HepG2 (cell line): ENCODE results near the gene FAM171A2. TPM values are rescaled to one million over a fixed set of nuclear protein-coding genes. Genes with fewer than 3 reads are reported as not detected.

Experiments used
- ATAC-seq: fragments of 200-7000 bp; cut with Tn5 transposase; 3 replicates; pipeline ENCODE4 v1.9.1; 2020; ENCODE audit warnings: mild to moderate bottlenecking, moderate library complexity
- BruUV-seq: library from RNA; stranded (reverse); fragments of 400-500 nt; replicated peaks from 2 replicates; lab custom pipeline; 2021; lab: Mats Ljungman, UMichigan
- CTCF ChIA-PET: fragments of 300-600 bp; formaldehyde crosslinking; extraction: SDS; loops from one replicate; lab custom pipeline; 2021; ENCODE audit warnings: low total read pairs, inconsistent platforms, low intra/inter-chr PET ratio; lab: Yijun Ruan, JAX
- POLR2A ChIA-PET: fragments of 350-600 bp; sonication (Branson Sonifier 250); formaldehyde crosslinking; loops from one replicate; lab custom pipeline; 2020; ENCODE audit warnings: antibody characterized with exemption, inconsistent platforms; lab: Yijun Ruan, JAX
- DNase-seq: peaks from one replicate; pipeline ENCODE4 v3.0.0-alpha.2; 2015; ENCODE audit warnings: low spot score
- FAIRE-seq: peaks from 3 replicates; lab custom pipeline; 2011; peaks lifted over from hg19 to GRCh38; lab: Jason Lieb, UNC
- H2AFZ ChIP-seq: one replicate; pipeline ENCODE4 v1.6.1; 2011; ENCODE audit warnings: low read length, inconsistent platforms
- H3K27ac ChIP-seq: fragments of 300-600 bp; 3 replicates; pipeline ENCODE4 v1.8.0; 2011; ENCODE audit warnings: mixed run types, mild to moderate bottlenecking, mixed read lengths, low read length, inconsistent platforms; ENCODE audit not compliant: insufficient read depth; ENCODE audit errors: extremely low read length
- H3K27me3 ChIP-seq, 2 experiments: fragments of 200-600 bp in 1 of 2; 2 replicates in 1 of 2; 3 replicates in 1 of 2; pipeline versions ENCODE4 v1.6.0 to v1.8.0; 2011; ENCODE audit warnings: low read length in 2 of 2, mild to moderate bottlenecking in 2 of 2, moderate library complexity in 2 of 2, inconsistent platforms in 1 of 2; ENCODE audit not compliant: insufficient read depth in 2 of 2, control insufficient read depth in 1 of 2
- H3K36me3 ChIP-seq, 2 experiments: fragments of 200-600 bp in 1 of 2; replicated peaks in 1 of 2; 2 replicates in 1 of 2; 3 replicates in 1 of 2; pipeline versions ENCODE4 v1.5.1 to v1.8.0; 2011; ENCODE audit warnings: low read length in 2 of 2, inconsistent platforms in 1 of 2; ENCODE audit not compliant: insufficient read depth in 2 of 2, control insufficient read depth in 1 of 2
- H3K4me1 ChIP-seq: 2 replicates; pipeline ENCODE4 v1.5.1; 2012; ENCODE audit warnings: low read length, inconsistent platforms; ENCODE audit not compliant: insufficient read depth
- H3K4me2 ChIP-seq: 2 replicates; pipeline ENCODE4 v1.6.0; 2011; ENCODE audit warnings: low read depth, low read length, inconsistent platforms
- H3K4me3 ChIP-seq, 3 experiments: fragments of 200-600 bp in 1 of 3; sonication (generic), shearing (Covaris generic) in 1 of 3; replicated peaks in 1 of 3; 2 replicates each; pipeline ENCODE4 v1.5.1; 2011 to 2016; ENCODE audit warnings: low read length in 3 of 3, inconsistent platforms in 2 of 3, low read depth in 2 of 3, mild to moderate bottlenecking in 2 of 3, control low read depth in 1 of 3, mixed read lengths in 1 of 3; ENCODE audit not compliant: insufficient read depth in 1 of 3
- H3K79me2 ChIP-seq: one replicate; pipeline ENCODE4 v1.6.1; 2011; ENCODE audit warnings: low read length, inconsistent platforms; ENCODE audit not compliant: insufficient read depth
- H3K9ac ChIP-seq: 2 replicates; pipeline ENCODE4 v1.6.0; 2011; ENCODE audit warnings: mild to moderate bottlenecking, low read depth, low read length, inconsistent platforms; ENCODE audit not compliant: insufficient read depth
- H3K9me3 ChIP-seq: 2 replicates; pipeline ENCODE4 v1.5.1; 2012; ENCODE audit warnings: mild to moderate bottlenecking, low read length
- H4K20me1 ChIP-seq: 2 replicates; pipeline ENCODE4 v1.6.0; 2011; ENCODE audit warnings: inconsistent platforms, mild to moderate bottlenecking, low read length, moderate library complexity; ENCODE audit not compliant: insufficient read depth
- ZFYVE20 ChIP-seq: sonication (generic); formaldehyde crosslinking; IDR thresholded peaks from 2 replicates; pipeline ENCODE4 v1.8.0; 2023; ENCODE audit warnings: low read depth, mild to moderate bottlenecking, moderate library complexity, missing genetic modification reagents, borderline replicate concordance
- ZNF337 ChIP-seq: sonication (generic); formaldehyde crosslinking; IDR thresholded peaks from 2 replicates; pipeline ENCODE4 v1.5.1; 2020; ENCODE audit warnings: missing genetic modification reagents, low read depth, mild to moderate bottlenecking, borderline replicate concordance
- ZNF674 ChIP-seq: sonication (generic); formaldehyde crosslinking; IDR thresholded peaks from 2 replicates; pipeline ENCODE4 v1.5.0; 2020; ENCODE audit warnings: low read depth, mild to moderate bottlenecking, missing genetic modification reagents
- WGBS: methylation state at CpG from one replicate; pipeline ENCODE4 v1.1.6; 2017; ENCODE audit warnings: low lambda C conversion rate; 5-methylcytosine and 5-hydroxymethylcytosine counted together
- in situ Hi-C: cut with HindIII; loops from 2 replicates; pipeline ENCODE4 v1.10.0; 2017; ENCODE audit warnings: low pct_unique_long_range_greater_than_20kb; ENCODE audit not compliant: extremely low pct_ligation_motif_present
- intact Hi-C: fragments of 100-400 bp; cut with micrococcal nuclease; formaldehyde crosslinking; loops from one replicate; pipeline ENCODE4 v1.10.0; 2022; ENCODE audit not compliant: unreplicated experiment
- polyA plus RNA-seq, 8 experiments: library from polyadenylated mRNA; depleted of rRNA in 3 of 8; stranded (reverse) in 7 of 8; unstranded in 1 of 8; fragments of >200 nt; fragmentation: Illumina TruSeq in 4 of 8; extraction: Trizol in 4 of 8; gene quantifications; 2 replicates each; pipeline versions ENCODE4 v1.2.1 to v1.2.3, GENCODE V29; 2011 to 2016; ENCODE audit warnings: low read depth in 4 of 8, missing spikeins in 1 of 8, mixed read lengths in 1 of 8; ENCODE audit not compliant: insufficient read depth in 1 of 8
- total RNA-seq, 5 experiments: library from RNA; depleted of rRNA; stranded (reverse); fragments of >200 nt; fragmentation: Illumina TruSeq; extraction: Trizol; gene quantifications; 2 replicates each; pipeline ENCODE4 v1.2.3, GENCODE V29; 2016; ENCODE audit warnings: low read depth in 1 of 5
- TF ChIP-seq, protein P1 (sequence below): IDR thresholded peaks from 2 replicates; pipeline ENCODE4 v1.6.1; 2016; ENCODE audit warnings: mild to moderate bottlenecking, missing biosample characterization, missing genetic modification reagents
- TF ChIP-seq, protein P2 (sequence below), 2 experiments: fragments of 450-650 bp in 1 of 2; sonication (generic) in 1 of 2; formaldehyde crosslinking in 1 of 2; IDR thresholded peaks; 2 replicates each; pipeline versions ENCODE4 v1.6.1 to v1.8.0; 2016 to 2022; ENCODE audit warnings: antibody characterized with exemption in 1 of 2, mild to moderate bottlenecking in 1 of 2, missing genetic modification reagents in 1 of 2

The FAM171A2 gene
- total and polyA plus RNA-seq, 2 of the 13 experiments (the other 11 are each of a cell fraction or from before 2014, with no cell fraction given), result 1.8 to 3.6 TPM

- DNase-seq (no peak), ATAC-seq (no peak), FAIRE-seq (no peak)
- Histone ChIP-seq H3K9ac (no peak overlapping the region), H3K27me3 (peaks cover 8 to 10% of the 10 kb centered on the region in 2 experiments; a peak in 3 of 5 replicates), H3K9me3 (no peaks in the 10 kb centered on the region), H3K4me3 (no peak overlapping the region), H3K4me2 (no peak overlapping the region), H3K36me3 (peaks cover 9 to 30% of the 10 kb centered on the region in 2 experiments), H4K20me1 (no peaks in the 10 kb centered on the region), H2AFZ (no peak overlapping the region), H3K4me1 (peaks cover 8% of the 10 kb centered on the region), H3K27ac (no peak overlapping the region)
- BruUV-seq, result no TSS peak
- in situ Hi-C loops, result no loop called here
- 91% methylated on average over 17 of the region's 22 CpGs for WGBS
- intact Hi-C loops, result loop anchor here (10.0 kb wide), 1 partner anchor 172 kb away; no protein-coding TSS in a partner anchor
- ChIA-PET POLR2A (interaction anchor here (1.6 kb wide), 1 partner anchor 23 kb away, joined by 5 read pairs; no protein-coding TSS in a partner anchor), CTCF (no interaction called here)
- TF ChIP-seq ZNF337 (CRISPR knock-in tag), result no peak
- TF ChIP-seq, protein P1, sequence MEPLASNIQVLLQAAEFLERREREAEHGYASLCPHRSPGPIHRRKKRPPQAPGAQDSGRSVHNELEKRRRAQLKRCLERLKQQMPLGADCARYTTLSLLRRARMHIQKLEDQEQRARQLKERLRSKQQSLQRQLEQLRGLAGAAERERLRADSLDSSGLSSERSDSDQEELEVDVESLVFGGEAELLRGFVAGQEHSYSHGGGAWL (CRISPR knock-in tag), result no peak
- TF ChIP-seq, protein P2, sequence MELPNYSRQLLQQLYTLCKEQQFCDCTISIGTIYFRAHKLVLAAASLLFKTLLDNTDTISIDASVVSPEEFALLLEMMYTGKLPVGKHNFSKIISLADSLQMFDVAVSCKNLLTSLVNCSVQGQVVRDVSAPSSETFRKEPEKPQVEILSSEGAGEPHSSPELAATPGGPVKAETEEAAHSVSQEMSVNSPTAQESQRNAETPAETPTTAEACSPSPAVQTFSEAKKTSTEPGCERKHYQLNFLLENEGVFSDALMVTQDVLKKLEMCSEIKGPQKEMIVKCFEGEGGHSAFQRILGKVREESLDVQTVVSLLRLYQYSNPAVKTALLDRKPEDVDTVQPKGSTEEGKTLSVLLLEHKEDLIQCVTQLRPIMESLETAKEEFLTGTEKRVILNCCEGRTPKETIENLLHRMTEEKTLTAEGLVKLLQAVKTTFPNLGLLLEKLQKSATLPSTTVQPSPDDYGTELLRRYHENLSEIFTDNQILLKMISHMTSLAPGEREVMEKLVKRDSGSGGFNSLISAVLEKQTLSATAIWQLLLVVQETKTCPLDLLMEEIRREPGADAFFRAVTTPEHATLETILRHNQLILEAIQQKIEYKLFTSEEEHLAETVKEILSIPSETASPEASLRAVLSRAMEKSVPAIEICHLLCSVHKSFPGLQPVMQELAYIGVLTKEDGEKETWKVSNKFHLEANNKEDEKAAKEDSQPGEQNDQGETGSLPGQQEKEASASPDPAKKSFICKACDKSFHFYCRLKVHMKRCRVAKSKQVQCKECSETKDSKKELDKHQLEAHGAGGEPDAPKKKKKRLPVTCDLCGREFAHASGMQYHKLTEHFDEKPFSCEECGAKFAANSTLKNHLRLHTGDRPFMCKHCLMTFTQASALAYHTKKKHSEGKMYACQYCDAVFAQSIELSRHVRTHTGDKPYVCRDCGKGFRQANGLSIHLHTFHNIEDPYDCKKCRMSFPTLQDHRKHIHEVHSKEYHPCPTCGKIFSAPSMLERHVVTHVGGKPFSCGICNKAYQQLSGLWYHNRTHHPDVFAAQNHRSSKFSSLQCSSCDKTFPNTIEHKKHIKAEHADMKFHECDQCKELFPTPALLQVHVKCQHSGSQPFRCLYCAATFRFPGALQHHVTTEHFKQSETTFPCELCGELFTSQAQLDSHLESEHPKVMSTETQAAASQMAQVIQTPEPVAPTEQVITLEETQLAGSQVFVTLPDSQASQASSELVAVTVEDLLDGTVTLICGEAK (IDR thresholded peaks at IDR 0.05), result no peak
- TF ChIP-seq, protein P2 (CRISPR knock-in tag; IDR thresholded peaks at IDR 0.05), result peak; percentile 94; the same call in 1 of the 2 replicates
- no peak for TF ChIP-seq ZNF674 (CRISPR knock-in tag)
- TF ChIP-seq ZFYVE20, result no peak
- TF ChIP-seq, all 625 proteins: peak for 1
- H3K79me2 ChIP-seq, result no peaks in the 10 kb centered on the region
Measured at GRCh38 chr17:44352828-44353671, 10.6 kb downstream of the FAM171A2 start.
